Sciatic nerve (tissue), 2 donors: ENCODE measurements around the gene SLIT3. TPM values are rescaled to one million over a fixed set of nuclear protein-coding genes. Genes with fewer than 3 reads are reported as not detected.
"Not testable (repeated sequence)": the region's sequence is repeated elsewhere in the genome, so short reads cannot be mapped to it uniquely, and the experiment has no call there.

Source experiments
- ATAC-seq: fragments of 200-7000 bp; cut with Tn5 transposase; one replicate; pipeline ENCODE4 v1.9.1; 2020; ENCODE audit warnings: mild to moderate bottlenecking, moderate library complexity
- DNase-seq: peaks from one replicate; pipeline ENCODE4 v3.0.0-alpha.2; 2020; ENCODE audit warnings: low spot score
- intact Hi-C: fragments of 100-400 bp; cut with DNase I; formaldehyde crosslinking; loops from one replicate; pipeline ENCODE4 v1.14.2; 2022
- total RNA-seq: library from RNA; stranded (reverse); fragmentation: NEBNext Ultra II Directional; extraction: Animal tissue kit (Norgen Biotek cat#: 25700); gene quantifications from one replicate; pipeline ENCODE4 v1.2.1, GENCODE V29; 2021
- donor health status: DM: no; HTN: no; CAD: no.
- donor health status: DM: no; HTN: no; CAD: no.

SLIT3 gene
- total RNA-seq, 1 donor from 2014 or later, result 50.6 TPM

- ATAC-seq, result no peak
Measured at GRCh38 chr5:169128679-169129078, 172.3 kb downstream of the SLIT3 start.

GRCh38 chr5:169127431-169127830 lies 173.5 kb downstream of the SLIT3 start:
- ATAC-seq (no peak), DNase-seq (no peak)
- intact Hi-C loops, result no loop called here

More at GRCh38 chr5:169128679-169129078, 172.3 kb downstream of the SLIT3 start:
- intact Hi-C loops, result no loop called here
- DNase-seq, result no peak

GRCh38 chr5:169126481-169127021 lies 174.4 kb downstream of the SLIT3 start:
- ATAC-seq (peak; percentile 50), DNase-seq (no peak)
- intact Hi-C loops, result no loop called here

GRCh38 chr5:169125571-169125970 lies 175.4 kb downstream of the SLIT3 start:
- intact Hi-C loops, result no loop called here
- DNase-seq (no peak), ATAC-seq (no peak)

- no peak for DNase-seq
- intact Hi-C loops, result no loop called here
- ATAC-seq, result no peak
Measured at GRCh38 chr5:169122951-169123350, 178.0 kb downstream of the SLIT3 start.

GRCh38 chr5:169121630-169122420 lies 179.1 kb downstream of the SLIT3 start:
- intact Hi-C loops, result no loop called here
- ATAC-seq (no peak), DNase-seq (no peak)

- no peak for ATAC-seq
- intact Hi-C loops, result no loop called here
Measured at GRCh38 chr5:169119288-169120048, 181.5 kb downstream of the SLIT3 start.

GRCh38 chr5:169116961-169117461 lies 183.9 kb downstream of the SLIT3 start:
- intact Hi-C loops, result no loop called here
- DNase-seq, result no peak
- ATAC-seq, result peak; percentile 17

More at GRCh38 chr5:169119288-169120048, 181.5 kb downstream of the SLIT3 start:
- DNase-seq, result no peak

GRCh38 chr5:169115461-169116124 lies 185.3 kb downstream of the SLIT3 start:
- DNase-seq (no peak), ATAC-seq (no peak)
- intact Hi-C loops, result no loop called here

- DNase-seq (no peak), ATAC-seq (no peak)
- intact Hi-C loops, result no loop called here
Measured at GRCh38 chr5:169114466-169115065, 186.4 kb downstream of the SLIT3 start.

GRCh38 chr5:169112016-169112415 lies 188.9 kb downstream of the SLIT3 start:
- intact Hi-C loops, result no loop called here
- DNase-seq, result no peak
- no peak for ATAC-seq

- DNase-seq (no peak), ATAC-seq (no peak)
- intact Hi-C loops, result no loop called here
Measured at GRCh38 chr5:169106911-169107706, 193.8 kb downstream of the SLIT3 start.

- intact Hi-C loops, DNase-seq, ATAC-seq: not testable (repeated sequence)
Measured at GRCh38 chr5:169105582-169105981, 195.4 kb downstream of the SLIT3 start.

GRCh38 chr5:169104937-169105494 lies 195.9 kb downstream of the SLIT3 start:
- DNase-seq, result no peak
- no peak for ATAC-seq
- intact Hi-C loops, result no loop called here

- ATAC-seq, result no peak
- intact Hi-C loops, result no loop called here
- no peak for DNase-seq
Measured at GRCh38 chr5:169103586-169104181, 197.3 kb downstream of the SLIT3 start.

- intact Hi-C loops, result no loop called here
- DNase-seq (no peak), ATAC-seq (no peak)
Measured at GRCh38 chr5:169101966-169102365, 199.0 kb downstream of the SLIT3 start.

- intact Hi-C loops, result no loop called here
- ATAC-seq (no peak), DNase-seq (no peak)
Measured at GRCh38 chr5:169100735-169101075, 200.2 kb downstream of the SLIT3 start.
